NCI-H2227 (cell line): ENCODE data around the gene HIPK3.
"Not testable (repeated sequence)": the region's sequence is repeated elsewhere in the genome, so short reads cannot be mapped to it uniquely, and the experiment has no call there.

Source experiments
- DNase-seq: peaks from one replicate; lab custom pipeline; 2025; ENCODE audit not compliant: unreplicated experiment; lab: John Stamatoyannopoulos, UW

Gene HIPK3

DNA sequence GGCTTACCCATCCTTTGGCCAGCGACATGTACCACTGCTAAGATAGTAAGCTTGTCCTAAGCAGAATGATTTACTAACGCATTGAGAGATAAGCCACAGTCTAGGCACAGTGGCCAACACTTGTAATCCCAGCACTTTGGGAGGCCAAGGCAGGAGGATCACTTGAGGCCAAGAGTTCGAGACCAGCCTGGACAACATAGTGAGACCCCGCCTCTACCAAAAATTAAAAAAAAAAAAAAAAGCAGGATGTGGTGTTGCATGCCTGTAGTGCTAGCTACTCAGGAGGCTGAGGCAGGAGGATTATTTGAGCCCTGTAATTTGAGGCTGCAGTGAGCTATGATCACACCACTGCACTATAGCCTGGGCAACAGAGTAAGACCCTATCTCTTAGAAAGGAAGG is 93.1 kb downstream of the HIPK3 start:
- no peak for DNase-seq

DNA sequence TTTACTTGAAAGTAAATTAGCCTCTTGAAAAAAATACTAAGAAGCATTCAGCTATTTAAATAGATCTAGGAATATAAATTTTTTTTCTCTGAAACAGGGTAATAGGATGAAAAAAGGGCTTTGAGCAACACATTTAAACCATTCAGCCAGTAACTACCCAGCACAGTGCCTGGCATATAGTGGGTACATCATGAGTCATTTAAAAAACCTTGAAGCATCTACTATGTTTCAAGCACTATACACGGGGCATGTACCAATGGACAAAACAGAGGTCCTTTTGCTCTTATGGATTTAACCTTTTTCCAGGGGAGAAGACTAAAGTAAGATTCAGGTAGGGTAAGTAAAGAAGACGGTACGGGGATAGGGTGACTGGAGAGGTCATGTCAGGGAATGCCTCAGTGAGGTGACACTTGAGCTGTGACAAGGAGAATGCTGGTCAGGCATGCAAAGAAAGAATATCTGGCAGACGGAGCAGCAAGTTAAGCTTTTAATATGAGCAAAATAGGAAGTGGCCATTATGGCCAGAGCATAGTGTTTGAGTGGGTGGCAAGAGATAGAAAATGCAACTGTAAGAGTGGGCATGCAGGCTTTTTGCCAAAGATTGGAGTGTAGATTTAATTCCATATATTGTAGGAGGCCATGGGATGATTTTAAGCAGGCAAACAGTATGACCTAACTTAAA is 101.1 kb downstream of the HIPK3 start:
- DNase-seq = no peak

DNA sequence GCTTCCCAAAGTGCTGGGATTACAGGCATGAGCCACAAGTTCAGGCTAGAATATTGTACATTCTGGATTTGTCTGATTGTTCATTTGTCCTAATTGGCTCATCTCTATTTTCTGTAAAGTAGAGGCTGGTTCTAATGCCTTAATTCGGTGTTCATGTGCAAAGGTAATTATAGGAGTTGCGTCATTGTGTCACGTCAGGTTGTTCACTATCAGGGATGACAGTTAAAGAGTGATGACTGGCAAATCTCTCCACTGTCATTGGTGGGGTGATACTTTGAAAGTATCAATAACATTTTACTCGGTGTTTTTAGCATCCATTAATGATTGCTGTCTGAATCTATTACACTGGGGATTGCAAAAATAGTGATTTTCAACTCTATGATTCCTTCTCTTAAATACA is 103.5 kb downstream of the HIPK3 start:
- DNase-seq = no peak

DNA sequence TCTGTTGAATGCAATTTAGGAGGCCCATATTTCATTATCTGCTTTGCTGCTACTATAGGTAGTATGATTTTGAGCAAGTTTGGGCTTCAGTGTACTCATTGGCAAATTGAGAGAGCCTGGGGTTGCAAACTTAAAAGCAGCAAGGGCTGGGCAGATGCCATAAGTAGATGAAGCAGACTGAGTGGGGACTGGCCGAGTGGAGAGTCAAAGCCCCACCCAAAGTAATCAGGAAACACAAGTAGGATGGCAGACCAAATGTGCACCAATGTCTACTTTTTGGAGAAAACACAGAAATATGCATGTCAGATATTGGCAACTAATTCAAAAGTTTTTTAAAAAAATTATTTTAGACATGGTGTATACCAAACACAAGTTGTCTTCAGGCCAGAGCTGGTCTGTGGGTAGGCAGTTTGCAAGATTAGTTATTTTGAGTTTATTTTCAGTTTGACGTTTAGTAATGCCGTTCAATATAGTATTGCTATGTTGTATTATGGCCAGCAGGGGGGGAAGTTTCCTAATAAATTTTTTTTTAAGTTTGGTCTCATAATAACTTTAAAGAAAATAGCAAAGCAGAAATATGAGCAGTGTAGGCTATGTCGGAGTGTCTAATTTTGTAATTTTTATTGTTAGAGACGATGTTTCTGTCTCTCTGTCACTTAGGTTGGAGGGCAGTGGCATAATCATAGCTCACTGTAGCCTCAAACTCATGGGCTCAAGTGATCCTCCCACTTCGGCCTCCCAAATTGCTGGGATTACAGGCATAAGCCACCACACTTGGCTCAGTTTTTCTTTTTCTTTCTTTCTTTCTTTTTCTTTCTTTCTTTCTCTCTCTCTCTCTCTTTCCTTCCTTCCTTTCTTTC is 105.1 kb downstream of the HIPK3 start:
- DNase-seq = peak; percentile 44

DNA sequence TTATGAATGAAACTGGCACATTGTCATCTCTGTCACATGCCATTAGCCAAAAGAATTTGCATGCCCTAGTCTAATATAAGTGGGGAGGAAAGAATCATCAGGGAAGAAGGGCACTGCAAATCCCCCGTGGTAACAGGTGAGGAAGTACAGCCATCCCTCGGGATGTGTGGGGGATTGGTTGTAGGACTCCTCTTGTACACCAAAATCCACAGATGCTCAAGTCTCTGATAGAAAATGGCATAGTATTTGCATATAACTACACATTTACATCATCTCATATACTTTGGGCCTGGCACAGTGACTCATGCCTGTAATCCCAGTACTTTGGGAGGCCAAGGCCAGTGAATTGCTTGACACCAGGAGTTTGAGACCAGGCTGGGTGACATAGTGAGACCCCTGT is 109.7 kb downstream of the HIPK3 start:
- DNase-seq = no peak

DNA sequence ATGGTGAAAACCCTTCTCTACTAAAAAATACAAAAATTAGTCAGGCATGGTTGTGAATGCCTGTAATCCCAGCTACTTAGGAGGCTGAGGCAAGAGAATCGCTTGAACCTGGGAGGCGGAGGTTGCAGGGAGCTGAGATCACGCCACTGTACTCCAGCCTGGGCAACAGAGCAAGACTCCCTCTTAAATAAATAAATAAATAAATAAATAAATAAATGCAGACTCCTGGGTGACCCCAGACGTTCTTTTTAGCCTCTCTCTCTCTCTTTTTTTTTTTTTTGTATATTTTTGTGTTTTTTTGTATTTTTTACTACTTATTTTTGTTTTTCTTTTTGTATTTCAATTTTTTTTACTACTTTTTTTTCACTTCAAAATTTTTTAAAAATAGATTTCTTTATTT is 111.3 kb downstream of the HIPK3 start:
- DNase-seq = not testable (repeated sequence)

DNA sequence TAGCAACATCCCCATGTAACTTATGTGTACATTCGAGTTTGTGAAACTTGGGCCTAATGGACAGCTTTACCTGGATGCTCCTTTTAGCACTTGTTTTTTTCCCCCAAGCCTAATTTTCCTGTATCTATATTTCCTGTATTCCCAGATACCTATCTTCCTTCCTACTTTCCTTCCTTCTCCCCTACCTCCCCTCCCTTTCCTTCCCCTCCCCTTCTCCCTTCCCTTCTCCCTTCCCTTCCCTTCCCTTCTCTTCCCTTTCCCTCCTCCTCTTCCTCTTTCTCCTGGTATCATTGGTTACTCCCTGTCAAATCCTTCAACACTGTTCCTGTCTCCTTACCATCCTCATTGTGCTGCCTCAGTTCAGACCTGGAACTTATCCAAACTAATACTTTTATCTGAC is 111.8 kb downstream of the HIPK3 start:
- DNase-seq = no peak

DNA sequence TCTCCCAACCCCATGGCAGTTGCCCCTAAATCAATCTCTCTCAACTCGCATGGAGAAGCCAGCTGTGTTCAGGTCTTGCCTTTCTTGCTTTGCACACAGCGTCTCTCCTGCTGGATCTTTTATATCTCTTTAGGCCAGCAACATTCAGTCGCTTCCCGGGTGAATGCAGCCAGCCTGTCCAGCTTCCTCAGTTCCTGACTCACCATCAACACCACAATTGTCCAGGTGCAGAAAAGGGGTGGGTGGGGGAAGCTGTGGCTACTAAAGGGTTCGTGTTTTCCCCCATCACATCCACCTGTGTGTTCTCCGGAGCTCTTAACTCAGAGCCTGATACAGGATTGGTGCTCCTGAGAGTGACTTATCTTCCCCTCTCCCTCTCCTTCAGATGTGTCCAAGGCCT is 116.5 kb downstream of the HIPK3 start:
- DNase-seq = no peak

DNA sequence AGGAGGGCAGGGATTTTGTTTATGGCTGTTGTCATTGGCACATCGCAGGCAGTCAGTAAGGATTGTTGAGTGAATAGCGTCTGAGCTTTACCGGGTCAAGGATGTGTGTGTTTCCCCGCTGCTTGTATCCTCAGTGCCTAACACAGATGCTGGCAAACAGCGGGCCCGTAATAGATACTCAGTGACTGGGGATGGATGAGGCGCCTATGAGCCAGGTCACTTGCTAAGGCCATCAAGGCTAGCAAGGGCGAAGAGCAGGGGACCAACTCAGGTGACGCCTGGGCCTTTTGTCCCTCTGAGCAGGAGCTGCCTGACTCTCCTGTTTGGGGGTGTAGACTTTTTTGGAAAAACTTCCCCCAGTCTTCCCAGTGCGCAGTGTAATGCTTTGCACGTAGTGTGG is 118.1 kb downstream of the HIPK3 start:
- DNase-seq = no peak

DNA sequence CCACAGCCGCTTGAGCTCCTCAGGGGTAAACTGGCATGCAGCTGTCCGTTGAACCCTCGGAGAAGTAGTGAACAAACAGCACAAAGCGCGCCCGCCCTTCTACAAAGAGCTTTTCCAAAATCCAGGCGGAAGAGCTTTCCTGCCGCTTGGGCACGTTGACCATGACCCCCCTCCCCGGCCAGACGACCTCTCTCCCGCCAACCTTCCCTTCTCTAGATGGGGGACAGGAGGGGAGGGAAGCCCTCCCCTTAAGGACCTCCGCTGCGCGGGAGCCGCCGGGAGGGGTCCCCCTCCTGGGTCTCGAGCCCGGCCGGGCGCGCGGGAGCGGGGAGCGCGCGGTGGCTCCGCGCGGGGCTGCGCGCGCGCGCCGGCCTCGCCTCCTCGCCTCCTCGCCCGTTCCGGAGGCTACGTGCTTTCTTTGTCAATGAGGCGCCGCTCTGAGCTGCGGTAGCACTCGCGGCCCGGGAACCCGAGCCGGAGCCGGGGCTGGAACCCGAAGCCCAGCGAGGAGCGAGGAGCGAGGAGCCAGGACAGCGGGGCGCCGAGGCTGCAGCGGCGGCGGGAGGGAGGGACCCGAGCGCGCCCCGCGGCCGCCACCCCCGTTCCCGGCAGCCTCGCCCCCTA is 118.6 kb downstream of the HIPK3 start, which contains the start of gene KIAA1549L:
KIAA1549L (plus strand) TSS at position 421 of the 624 bp plus-strand sequence.
- peak; percentile 69 for DNase-seq

DNA sequence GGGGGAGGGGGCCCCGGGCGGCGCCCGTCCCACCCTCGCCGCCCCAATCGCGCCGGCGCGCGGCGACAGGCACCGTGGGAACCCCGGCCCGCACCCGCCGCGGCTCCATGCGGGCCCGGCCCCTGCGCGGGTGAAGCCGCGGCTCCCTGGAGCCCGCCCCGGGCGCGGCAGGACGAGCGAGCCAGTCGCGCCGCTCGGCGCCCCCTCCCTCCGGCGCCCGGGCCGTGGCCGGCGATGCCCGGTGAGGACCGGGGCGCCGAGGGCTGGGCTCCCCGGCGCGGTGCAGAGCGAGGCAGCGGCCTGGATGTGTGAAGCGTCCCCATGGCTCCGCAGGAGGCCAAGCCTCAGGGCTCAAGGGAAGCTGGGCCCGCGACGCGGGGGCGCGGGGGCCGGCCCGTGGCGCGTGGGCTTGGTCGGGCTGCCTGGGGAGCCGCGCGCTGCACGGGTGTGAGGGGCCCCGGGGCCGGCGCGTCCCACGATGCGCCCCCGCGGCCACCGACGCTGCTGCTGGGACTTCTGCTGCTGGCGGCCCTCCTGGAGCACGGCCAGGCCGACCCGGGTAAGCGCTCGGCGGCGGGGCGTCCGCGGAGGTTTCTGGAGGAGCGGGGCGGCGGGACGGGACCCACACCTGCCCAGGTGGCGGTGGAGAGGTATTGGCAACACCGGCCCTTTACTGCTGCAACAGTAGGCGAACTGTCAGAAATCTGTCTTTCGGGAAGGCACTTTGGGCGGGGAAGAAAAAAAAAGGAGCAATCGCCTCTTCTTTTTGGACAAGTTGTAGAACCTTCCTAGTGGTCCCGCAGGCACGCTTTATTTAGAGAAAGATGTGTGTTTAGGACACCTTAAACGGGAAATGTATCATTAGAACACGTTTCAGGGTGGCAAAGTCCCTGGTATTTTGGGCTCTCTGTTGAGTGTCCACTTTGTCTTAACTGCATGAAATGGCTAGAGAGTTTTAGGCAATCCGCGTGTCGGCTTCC is 119.4 kb downstream of the HIPK3 start:
- peak; percentile 57 for DNase-seq

DNA sequence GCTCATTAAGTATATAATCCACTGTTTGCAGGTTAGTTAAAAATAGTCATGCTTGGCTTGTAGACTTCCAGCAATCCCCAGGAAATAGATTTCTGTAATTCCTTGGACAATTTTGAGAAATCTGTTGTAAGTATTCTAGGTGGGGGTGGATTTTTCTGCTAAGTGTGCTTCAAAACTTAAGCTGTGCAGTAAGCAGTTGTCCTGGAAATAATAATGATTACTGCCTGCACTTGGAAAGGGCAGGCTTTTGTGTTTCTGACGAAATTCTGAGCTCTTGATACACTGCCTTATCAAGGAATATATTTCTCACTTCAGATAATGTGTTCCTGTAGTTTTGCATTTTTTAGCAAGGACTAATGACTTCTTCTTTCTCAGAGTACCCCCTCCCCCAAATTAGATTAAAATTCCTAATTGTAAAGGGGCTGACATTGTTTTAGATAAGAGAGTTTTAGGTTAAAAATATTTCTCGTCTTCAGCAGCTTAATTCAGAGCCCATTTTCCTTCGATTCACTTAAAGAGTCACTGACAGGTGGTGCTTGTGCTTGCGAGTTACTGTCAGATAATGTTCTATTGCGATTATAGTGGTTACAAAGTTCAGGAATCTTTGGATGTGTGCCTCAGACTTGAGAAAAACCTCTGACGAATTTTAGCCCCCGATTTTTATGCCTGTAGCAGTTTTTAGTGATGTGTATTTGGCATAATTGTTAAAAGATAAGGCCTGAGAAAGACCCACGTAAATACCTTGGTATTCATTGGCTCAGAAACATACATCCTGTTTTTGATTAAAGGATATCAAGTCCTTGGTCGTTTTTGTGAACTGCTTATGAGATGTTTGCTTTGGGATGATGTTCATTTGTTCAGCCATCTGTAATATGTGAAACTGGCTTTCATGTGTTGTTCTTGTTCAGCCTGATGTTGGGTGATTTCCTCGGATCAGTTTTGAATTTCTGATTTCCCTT is 120.5 kb downstream of the HIPK3 start:
- DNase-seq = no peak

DNA sequence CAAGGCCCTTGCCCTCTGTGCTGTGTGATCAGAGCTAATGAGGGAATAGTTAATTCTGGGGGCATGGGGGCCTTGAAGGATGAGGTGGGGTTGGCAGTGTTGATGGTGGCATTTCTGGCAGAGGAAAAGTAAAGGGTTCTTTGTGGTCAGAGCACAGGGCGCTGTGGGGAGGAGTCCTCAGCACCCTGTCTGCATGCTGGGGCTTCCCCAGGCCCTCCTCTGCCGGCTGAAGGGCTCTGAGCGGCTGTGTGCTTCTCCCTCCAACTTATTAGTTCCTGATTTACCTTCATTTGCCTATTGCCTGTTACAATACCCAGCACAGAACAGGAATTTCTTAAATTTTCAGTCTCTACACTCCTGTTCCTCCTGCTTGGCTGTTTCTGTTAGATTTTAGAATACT is 122.8 kb downstream of the HIPK3 start:
- no peak for DNase-seq

DNA sequence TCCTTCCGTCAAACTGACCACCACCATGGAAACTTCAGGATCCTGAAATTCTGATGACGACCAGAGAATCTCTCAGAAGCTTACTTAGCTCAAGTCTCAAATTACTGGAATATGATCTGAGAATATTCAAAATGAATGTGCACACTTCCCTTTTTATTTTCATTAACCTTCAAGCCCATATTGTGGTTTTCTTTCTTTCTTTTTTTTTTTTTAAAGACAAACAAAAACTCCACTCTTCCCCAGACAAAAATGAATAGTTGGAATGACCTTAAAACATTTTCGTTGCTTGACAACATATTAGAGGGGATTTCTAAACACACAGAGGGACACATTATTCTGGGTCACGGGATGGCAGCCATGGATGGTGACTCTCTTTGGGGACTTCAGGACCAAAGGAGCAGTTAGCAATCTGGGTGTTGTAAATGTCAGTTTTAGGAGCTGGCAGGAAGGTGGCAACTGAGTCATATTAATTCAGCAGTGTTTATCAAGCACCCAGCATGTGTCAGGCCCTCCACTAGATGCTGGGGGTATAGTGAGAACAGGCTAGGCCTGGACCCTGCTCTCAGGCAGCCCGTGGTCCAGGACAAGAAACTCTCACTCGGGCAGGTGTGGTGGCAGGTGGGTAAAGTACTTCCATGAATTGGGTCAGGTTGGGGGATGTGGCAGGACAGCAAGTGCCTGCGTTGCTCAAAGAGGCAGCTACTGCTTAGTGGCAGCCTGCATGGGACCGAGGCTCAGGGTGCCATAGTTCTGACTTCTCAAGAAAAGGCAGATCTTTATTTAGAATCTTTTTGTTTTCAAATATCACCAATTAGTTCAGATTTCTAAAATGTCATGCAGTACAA is 126.1 kb downstream of the HIPK3 start:
- DNase-seq = no peak

DNA sequence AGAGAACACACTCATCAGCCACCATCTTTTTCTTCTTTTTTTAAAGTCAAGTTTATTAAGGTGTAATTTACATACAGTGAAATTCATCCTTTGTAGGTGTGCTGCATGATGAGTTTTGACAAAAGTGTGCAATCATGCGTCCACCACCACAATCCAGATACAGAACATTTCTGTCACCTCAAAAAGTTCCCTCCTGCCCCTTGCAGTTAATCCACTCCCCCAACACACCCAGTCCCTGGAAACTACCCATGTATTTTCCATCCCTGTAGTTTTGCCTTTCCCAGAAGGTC is 126.7 kb downstream of the HIPK3 start:
- no peak for DNase-seq

DNA sequence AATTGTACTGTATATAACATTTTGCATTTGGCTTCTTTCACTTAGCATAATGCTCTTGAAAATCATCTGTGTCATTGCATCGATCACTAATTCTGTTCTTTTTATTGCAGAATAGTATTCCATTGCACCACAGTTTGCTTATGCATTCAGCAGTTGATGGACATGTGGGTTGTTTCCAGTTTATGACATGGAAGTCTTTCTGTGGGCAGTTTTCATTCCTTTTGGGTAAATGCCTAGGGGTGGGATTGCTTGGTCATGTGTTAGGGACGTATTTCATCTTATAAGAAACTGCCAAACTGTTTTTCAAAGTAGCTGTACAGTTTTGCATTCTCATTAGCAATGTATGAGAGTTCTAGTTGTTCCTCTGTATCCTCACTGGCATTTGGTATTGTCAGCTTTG is 127.0 kb downstream of the HIPK3 start:
- no peak for DNase-seq

DNA sequence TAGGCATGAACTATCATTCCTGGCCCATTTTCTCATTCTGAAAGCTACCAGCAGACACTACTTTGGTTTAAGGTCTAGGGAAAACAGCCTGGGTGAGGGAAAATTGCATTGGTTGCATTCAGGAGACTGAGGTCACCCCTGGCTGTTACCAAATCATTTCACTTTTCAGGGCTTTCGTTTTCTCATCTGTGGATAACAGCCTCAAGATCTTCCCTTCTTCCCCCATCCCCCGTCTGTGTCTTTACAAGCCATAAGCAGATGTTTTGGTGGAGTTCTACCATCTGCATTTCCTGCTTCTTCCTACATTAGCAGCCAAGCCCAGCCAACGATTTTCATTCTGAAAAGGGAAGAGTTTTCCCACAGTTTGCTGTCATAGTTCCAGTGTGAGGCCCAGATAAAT is 130.4 kb downstream of the HIPK3 start:
- DNase-seq = no peak

DNA sequence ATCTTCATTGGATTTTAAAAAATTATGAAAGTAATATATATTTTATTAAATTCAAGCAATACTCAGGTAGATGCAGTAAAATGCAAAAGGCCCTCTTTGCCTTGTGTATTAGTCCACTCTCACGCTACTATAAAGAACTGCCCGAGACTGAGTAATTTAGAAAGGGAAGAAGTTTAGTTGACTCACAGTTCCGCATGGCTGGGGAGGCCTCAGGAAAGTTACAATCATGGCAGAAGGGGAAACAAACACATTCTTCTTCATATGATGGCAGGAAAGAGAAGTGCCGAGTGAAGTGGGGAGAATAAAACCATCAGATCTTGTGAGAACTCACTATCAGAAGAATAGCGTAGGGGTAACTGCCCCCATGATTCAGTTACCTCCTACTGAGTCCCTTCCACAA is 130.8 kb downstream of the HIPK3 start:
- no peak for DNase-seq
